ENCODE data around the gene CDH23. TPM values are rescaled to one million over a fixed set of nuclear protein-coding genes. Genes with fewer than 3 reads are reported as not detected.

The CDH23 gene
- total and polyA plus RNA-seq, 2 of the 8 experiments (the other 6 are each of a cell fraction or from before 2014, with no cell fraction given), result 1.9 to 4.9 TPM

DNA sequence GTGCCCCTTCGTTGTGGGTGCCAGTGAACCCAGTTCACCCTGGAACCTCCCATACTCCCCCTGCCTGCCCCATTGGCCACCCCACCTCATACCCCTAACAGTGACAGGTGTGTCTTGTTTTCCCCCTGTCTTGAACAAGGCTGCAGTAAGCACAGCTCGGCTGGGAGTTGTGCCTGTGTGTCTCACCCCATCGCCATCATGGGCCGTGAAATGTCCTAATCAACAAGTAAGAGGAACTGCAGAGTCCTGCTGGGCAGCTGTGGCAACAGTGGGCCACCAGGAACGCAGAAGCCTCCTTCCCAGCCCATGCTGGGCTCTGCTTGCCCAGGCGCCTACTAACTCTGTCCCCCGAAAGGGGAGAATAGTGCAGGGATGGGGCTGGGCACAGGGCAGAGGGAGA, 231.2 kb downstream of the CDH23 start (continued):
- TF ChIP-seq POLR2AphosphoS5 (IDR thresholded peaks at IDR 0.05; ENCODE audit: low read depth, low read length), result no peak
